H9 (cell line): ENCODE data around the gene DAB1. TPM values are rescaled to one million over a fixed set of nuclear protein-coding genes. Genes with fewer than 3 reads are reported as not detected.

Source experiments
- DNase-seq: peaks from one replicate; pipeline ENCODE4 v3.0.0-alpha.2; 2017
- H2AFZ ChIP-seq: one replicate; pipeline ENCODE4 v1.6.1; 2013; ENCODE audit warnings: mild to moderate bottlenecking, low read length, control low read depth, moderate library complexity
- H2AK5ac ChIP-seq: 2 replicates; pipeline ENCODE4 v1.6.1; 2013; ENCODE audit warnings: low read length, control low read depth, mixed read lengths; ENCODE audit not compliant: insufficient read length
- H2BK120ac ChIP-seq: one replicate; pipeline ENCODE4 v1.6.1; 2013; ENCODE audit warnings: low read depth, mild to moderate bottlenecking, low read length, control low read depth, inconsistent platforms; ENCODE audit not compliant: poor library complexity, severe bottlenecking
- H2BK12ac ChIP-seq: 2 replicates; pipeline ENCODE4 v1.6.1; 2013; ENCODE audit warnings: low read length, control low read depth, mixed read lengths, low read depth; ENCODE audit not compliant: insufficient read length
- H2BK15ac ChIP-seq: 2 replicates; pipeline ENCODE4 v1.6.1; 2013; ENCODE audit warnings: low read depth, low read length, control low read depth
- H2BK20ac ChIP-seq: one replicate; pipeline ENCODE4 v1.6.1; 2013; ENCODE audit warnings: low read depth, mild to moderate bottlenecking, low read length, control low read depth, inconsistent platforms; ENCODE audit not compliant: poor library complexity, severe bottlenecking
- H2BK5ac ChIP-seq: 2 replicates; pipeline ENCODE4 v1.6.1; 2013; ENCODE audit warnings: low read length, control low read depth, mixed read lengths; ENCODE audit not compliant: insufficient read length
- H3K14ac ChIP-seq: 2 replicates; pipeline ENCODE4 v1.6.1; 2013; ENCODE audit warnings: low read length, control low read depth; ENCODE audit not compliant: insufficient read depth
- H3K18ac ChIP-seq: 2 replicates; pipeline ENCODE4 v1.6.1; 2013; ENCODE audit warnings: low read depth, mild to moderate bottlenecking, mixed read lengths, low read length, control low read depth; ENCODE audit not compliant: insufficient read length
- H3K23ac ChIP-seq: 2 replicates; pipeline ENCODE4 v1.6.1; 2013; ENCODE audit warnings: low read length, control low read depth, mixed read lengths, low read depth; ENCODE audit not compliant: insufficient read length
- H3K23me2 ChIP-seq: 2 replicates; pipeline ENCODE4 v1.6.1; 2013; ENCODE audit warnings: low read depth, mild to moderate bottlenecking, mixed read lengths, low read length, control low read depth; ENCODE audit not compliant: insufficient read length, poor library complexity, severe bottlenecking
- H3K27ac ChIP-seq: 2 replicates; pipeline ENCODE4 v1.5.1; 2013; ENCODE audit warnings: low read length, control low read depth, mixed read lengths, low read depth; ENCODE audit not compliant: insufficient read length
- H3K27me3 ChIP-seq: 2 replicates; pipeline ENCODE4 v1.6.1; 2013; ENCODE audit warnings: low read length, control low read depth, inconsistent platforms; ENCODE audit not compliant: insufficient read depth
- H3K4ac ChIP-seq: 2 replicates; pipeline ENCODE4 v1.6.1; 2013; ENCODE audit warnings: low read depth, mild to moderate bottlenecking, control low read depth, inconsistent platforms, low read length, moderate library complexity
- H3K4me1 ChIP-seq: 2 replicates; pipeline ENCODE4 v1.6.1; 2013; ENCODE audit warnings: low read length, control low read depth, inconsistent platforms; ENCODE audit not compliant: insufficient read depth
- H3K4me2 ChIP-seq: 2 replicates; pipeline ENCODE4 v1.6.1; 2013; ENCODE audit warnings: low read length, control low read depth, mixed read lengths; ENCODE audit not compliant: insufficient read length, insufficient read depth
- H3K56ac ChIP-seq: 2 replicates; pipeline ENCODE4 v1.6.1; 2013; ENCODE audit warnings: low read depth, mild to moderate bottlenecking, mixed read lengths, low read length, control low read depth; ENCODE audit not compliant: insufficient read length
- H3K79me1 ChIP-seq: 2 replicates; pipeline ENCODE4 v1.6.1; 2013; ENCODE audit warnings: low read depth, mild to moderate bottlenecking, moderate library complexity, low read length, control low read depth, inconsistent platforms; ENCODE audit not compliant: insufficient read depth, poor library complexity, severe bottlenecking
- H3K79me2 ChIP-seq: 2 replicates; pipeline ENCODE4 v1.6.1; 2013; ENCODE audit warnings: low read length, control low read depth, inconsistent platforms; ENCODE audit not compliant: insufficient read depth
- H3K9ac ChIP-seq: 2 replicates; pipeline ENCODE4 v1.6.1; 2013; ENCODE audit warnings: low read length, control low read depth, mixed read lengths; ENCODE audit not compliant: insufficient read length; ENCODE audit errors: extremely low read depth
- H3K9me3 ChIP-seq: one replicate; pipeline ENCODE4 v1.6.1; 2013; ENCODE audit warnings: low read depth, low read length, inconsistent platforms; ENCODE audit not compliant: control insufficient read depth
- H3T11ph ChIP-seq: one replicate; pipeline ENCODE4 v1.6.1; 2013; ENCODE audit warnings: mild to moderate bottlenecking, low read length, control low read depth, inconsistent platforms
- H4K20me1 ChIP-seq: one replicate; pipeline ENCODE4 v1.6.1; 2013; ENCODE audit not compliant: control insufficient read depth, insufficient read length, insufficient read depth
- H4K5ac ChIP-seq: 2 replicates; pipeline ENCODE4 v1.6.1; 2013; ENCODE audit warnings: low read depth, mild to moderate bottlenecking, mixed read lengths, low read length, control low read depth; ENCODE audit not compliant: insufficient read length
- H4K8ac ChIP-seq: replicated peaks from 2 replicates; pipeline ENCODE4 v1.6.1; 2013; ENCODE audit warnings: low read length, control low read depth, mixed read lengths, low read depth; ENCODE audit not compliant: insufficient read length
- H4K91ac ChIP-seq: 2 replicates; pipeline ENCODE4 v1.6.1; 2013; ENCODE audit warnings: low read depth, mild to moderate bottlenecking, moderate library complexity, mixed read lengths, low read length, control low read depth; ENCODE audit not compliant: insufficient read length
- H3K27ac Mint-ChIP-seq, 3 experiments: 2 replicates in 2 of 3; 3 replicates in 1 of 3; pipeline ENCODE4 v1.8.0; 2020 to 2021; ENCODE audit warnings: mixed read lengths in 3 of 3, mild to moderate bottlenecking in 1 of 3, moderate library complexity in 1 of 3
- H3K27me3 Mint-ChIP-seq: 2 replicates; pipeline ENCODE4 v1.8.0; 2021; ENCODE audit warnings: low read depth, mild to moderate bottlenecking, moderate library complexity, mixed read lengths
- H3K36me3 Mint-ChIP-seq, 3 experiments: 2 replicates in 2 of 3; 3 replicates in 1 of 3; pipeline ENCODE4 v1.8.0; 2020 to 2021; ENCODE audit warnings: low read depth in 3 of 3, mixed read lengths in 3 of 3; ENCODE audit not compliant: insufficient read depth in 1 of 3
- H3K4me1 Mint-ChIP-seq, 2 experiments: 2 replicates each; pipeline ENCODE4 v1.8.0; 2020; ENCODE audit warnings: mixed read lengths in 2 of 2
- H3K4me3 Mint-ChIP-seq, 2 experiments: 2 replicates in 1 of 2; 3 replicates in 1 of 2; pipeline ENCODE4 v1.8.0; 2020 to 2021; ENCODE audit warnings: mild to moderate bottlenecking in 2 of 2, mixed read lengths in 2 of 2, moderate library complexity in 1 of 2
- H3K9me3 Mint-ChIP-seq, 2 experiments: 2 replicates in 1 of 2; 3 replicates in 1 of 2; pipeline ENCODE4 v1.8.0; 2020; ENCODE audit warnings: mild to moderate bottlenecking in 2 of 2, mixed read lengths in 2 of 2, moderate library complexity in 1 of 2
- CTCF ChIP-seq: fragments of 200-600 bp; sonication (generic); conservative IDR thresholded peaks from 3 replicates; pipeline ENCODE4 v1.8.0; 2021; ENCODE audit warnings: antibody characterized with exemption, mild to moderate bottlenecking
- WGBS: extraction: QIAGEN DNeasy Blood & Tissue Kit; methylation state at CpG from one replicate; pipeline ENCODE4 v1.1.7; 2013; ENCODE audit warnings: missing lambda C conversion rate, low lambda C conversion rate, mixed read lengths; ENCODE audit not compliant: insufficient read length; ENCODE audit errors: extremely low coverage; 5-methylcytosine and 5-hydroxymethylcytosine counted together
- total RNA-seq: library from RNA; stranded (reverse); gene quantifications from 2 replicates; pipeline ENCODE4 v1.2.1, GENCODE V29; 2021

The DAB1 gene
- total RNA-seq, 1 experiment from 2014 or later = 9.3 TPM

DNA sequence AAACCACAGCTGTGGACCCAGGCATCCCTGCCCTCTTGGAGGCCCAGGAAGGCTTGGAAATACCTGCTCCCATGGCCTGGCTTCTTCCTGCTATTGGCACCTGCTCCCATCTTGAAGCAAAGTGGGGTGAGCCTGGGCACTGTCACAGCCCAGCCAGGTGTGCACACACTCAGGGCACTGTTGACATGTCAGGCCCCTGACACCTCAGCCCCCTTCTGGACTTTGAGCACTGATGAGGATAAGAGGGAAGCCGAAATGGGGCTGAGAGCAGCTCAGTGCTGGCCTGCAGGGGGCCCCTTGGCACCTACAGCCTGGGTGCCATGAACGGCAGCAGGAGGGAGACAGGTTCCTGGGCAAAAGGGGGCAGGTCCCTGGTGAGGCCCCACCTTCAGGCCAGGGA, 55.9 kb downstream of the DAB1 start:
- no peak overlapping the region for H3K4me3 Mint-ChIP-seq
- Histone ChIP-seq H3K23ac (no peak overlapping the region), H2AK5ac (no peak overlapping the region), H2AFZ (no peak overlapping the region), H3K23me2 (no peaks in the 10 kb centered on the region), H3K79me1 (no peaks in the 10 kb centered on the region), H3T11ph (no peak overlapping the region), H3K18ac (no peak overlapping the region), H3K4me2 (no peak overlapping the region), H2BK120ac (no peak overlapping the region), H4K20me1 (no peaks in the 10 kb centered on the region), H4K5ac (no peak overlapping the region), H2BK5ac (no peak overlapping the region), H2BK15ac (no peak overlapping the region), H3K56ac (no peak overlapping the region), H3K4me1 (peaks cover 5% of the 10 kb centered on the region; the same call in 1 of the 2 replicates), H4K8ac (no peak overlapping the region), H3K79me2 (0 out of 2 replicates have a peak, but pooled peaks cover 2% of the 10 kb centered on the region), H3K27ac (no peak overlapping the region), H3K14ac (no peak overlapping the region; the same call in 1 of the 2 replicates), H3K4ac (no peak overlapping the region), H2BK20ac (no peak overlapping the region), H3K9me3 (no peaks in the 10 kb centered on the region), H2BK12ac (no peak overlapping the region), H3K9ac (no peak overlapping the region), H4K91ac (no peak overlapping the region), H3K27me3 (no peaks in the 10 kb centered on the region)
- no peak overlapping the region for H3K27ac Mint-ChIP-seq
- no peak for TF ChIP-seq CTCF
- peaks cover 7 to 9% (median 8%) of the 10 kb centered on the region in 3 experiments for H3K36me3 Mint-ChIP-seq
- H3K27me3 Mint-ChIP-seq = no peaks in the 10 kb centered on the region
- DNase-seq = no peak
- H3K4me1 Mint-ChIP-seq = peaks cover 20 to 22% of the 10 kb centered on the region in 2 experiments
- peaks cover 5 to 7% of the 10 kb centered on the region in 2 experiments for H3K9me3 Mint-ChIP-seq
- no CpG with 5 or more reads among the region's 2 CpGs for WGBS
